K562 (cell line): ENCODE measurements around the gene MBNL1. TPM values are rescaled to one million over a fixed set of nuclear protein-coding genes. Genes with fewer than 3 reads are reported as not detected.

ENCODE experiments used
- ATAC-seq: fragments of 200-7000 bp; cut with Tn5 transposase; 3 replicates; pipeline ENCODE4 v1.9.1; 2020; ENCODE audit warnings: moderate library complexity
- BruUV-seq: library from RNA; stranded (reverse); fragments of 400-500 nt; replicated peaks from 2 replicates; lab custom pipeline; 2021; lab: Mats Ljungman, UMichigan
- CTCF ChIA-PET: fragments of 300-600 bp; formaldehyde crosslinking; extraction: SDS; loops from one replicate; lab custom pipeline; 2021; ENCODE audit warnings: low intra/inter-chr PET ratio; lab: Yijun Ruan, JAX
- POLR2A ChIA-PET: fragments of 300-600, 350-650 bp; sonication (Branson Sonifier 250); formaldehyde crosslinking; extraction: SDS; loops from one replicate; lab custom pipeline; 2021; ENCODE audit warnings: antibody characterized with exemption, inconsistent platforms; lab: Yijun Ruan, JAX
- DNase-seq, 4 experiments: peaks; one replicate each; pipeline versions ENCODE4 v3.0.0 to v3.0.0-alpha.2; 2011 to 2018; ENCODE audit warnings: low spot score in 3 of 4, mixed read lengths in 3 of 4; ENCODE audit errors: extremely low read depth in 1 of 4
- FAIRE-seq: peaks from 2 replicates; lab custom pipeline; 2011; peaks lifted over from hg19 to GRCh38; lab: Jason Lieb, UNC
- H2AFZ ChIP-seq: 2 replicates; pipeline ENCODE4 v1.6.0; 2011; ENCODE audit warnings: low read depth, low read length, control low read depth, inconsistent platforms
- H3K27ac ChIP-seq: fragments of 200-600 bp; 3 replicates; pipeline ENCODE4 v1.8.0; 2011; ENCODE audit warnings: low read depth, mild to moderate bottlenecking, control low read depth, inconsistent platforms, low read length, moderate library complexity, mixed read lengths; ENCODE audit errors: extremely low read depth
- H3K27me3 ChIP-seq, 2 experiments: fragments of 300-600 bp in 1 of 2; 2 replicates in 1 of 2; 3 replicates in 1 of 2; pipeline versions ENCODE4 v1.6.0 to v1.8.0; 2011; ENCODE audit warnings: inconsistent platforms in 2 of 2, low read length in 2 of 2, mild to moderate bottlenecking in 1 of 2, mixed read lengths in 1 of 2, moderate library complexity in 1 of 2; ENCODE audit not compliant: control insufficient read depth in 2 of 2, insufficient read depth in 2 of 2
- H3K36me3 ChIP-seq: fragments of 300-600 bp; 3 replicates; pipeline ENCODE4 v1.8.0; 2011; ENCODE audit warnings: mild to moderate bottlenecking, low read length, inconsistent platforms; ENCODE audit not compliant: control insufficient read depth, insufficient read depth
- H3K4me1 ChIP-seq, 2 experiments: fragments of 200-600 bp in 1 of 2; replicated peaks in 1 of 2; 2 replicates in 1 of 2; 3 replicates in 1 of 2; pipeline versions ENCODE4 v1.5.1 to v1.8.0; 2011; ENCODE audit warnings: inconsistent platforms in 2 of 2, low read length in 2 of 2, mild to moderate bottlenecking in 1 of 2, mixed read lengths in 1 of 2, moderate library complexity in 1 of 2; ENCODE audit not compliant: control insufficient read depth in 2 of 2, insufficient read depth in 2 of 2
- H3K4me2 ChIP-seq: 2 replicates; pipeline ENCODE4 v1.6.1; 2011; ENCODE audit warnings: low read length, control low read depth, inconsistent platforms, mixed read lengths; ENCODE audit not compliant: insufficient read depth
- H3K4me3 ChIP-seq: fragments of 200-600 bp; sonication (generic), shearing (Covaris generic); 2 replicates; pipeline ENCODE4 v1.5.1; 2016; ENCODE audit warnings: control low read depth, inconsistent platforms
- H3K79me2 ChIP-seq: fragments of 200-600 bp; 3 replicates; pipeline ENCODE4 v1.8.0; 2011; ENCODE audit warnings: low read length, inconsistent platforms; ENCODE audit not compliant: control insufficient read depth, insufficient read depth
- H3K9ac ChIP-seq, 2 experiments: 2 replicates each; pipeline versions ENCODE4 v1.6.0 to v1.6.1; 2011; ENCODE audit warnings: low read depth in 2 of 2, low read length in 2 of 2, control low read depth in 1 of 2, inconsistent platforms in 1 of 2, mild to moderate bottlenecking in 1 of 2, mixed read lengths in 1 of 2; ENCODE audit not compliant: insufficient read depth in 1 of 2
- H3K9me1 ChIP-seq: one replicate; pipeline ENCODE4 v1.6.0; 2011; ENCODE audit warnings: inconsistent platforms, mild to moderate bottlenecking, low read length, moderate library complexity; ENCODE audit not compliant: control insufficient read depth, insufficient read depth
- H3K9me3 ChIP-seq: replicated peaks from 2 replicates; pipeline ENCODE4 v1.5.1; 2011; ENCODE audit warnings: low read depth, low read length, inconsistent platforms; ENCODE audit not compliant: control insufficient read depth, insufficient read depth
- H4K20me1 ChIP-seq: replicated peaks from 2 replicates; pipeline ENCODE4 v1.6.1; 2011; ENCODE audit warnings: low read length, inconsistent platforms, mixed read lengths; ENCODE audit not compliant: control insufficient read depth, insufficient read depth
- CBFA2T2 ChIP-seq: fragments of 450-650 bp; conservative IDR thresholded peaks from 2 replicates; pipeline ENCODE4 v1.6.1; 2017; ENCODE audit warnings: mild to moderate bottlenecking
- CHAMP1 ChIP-seq: fragments of 450-650 bp; IDR thresholded peaks from 2 replicates; pipeline ENCODE4 v1.6.1; 2016; ENCODE audit warnings: mild to moderate bottlenecking
- DDX20 ChIP-seq: fragments of 450-650 bp; IDR thresholded peaks from 2 replicates; pipeline ENCODE4 v1.6.1; 2016; ENCODE audit warnings: missing genetic modification characterization, low read depth, mild to moderate bottlenecking, missing compliant biosample characterization, moderate library complexity
- EP300 ChIP-seq: IDR thresholded peaks from 2 replicates; pipeline ENCODE4 v1.6.1; 2012; ENCODE audit warnings: low read length, improper control_type of control experiment
- GTF2A2 ChIP-seq: IDR thresholded peaks from 2 replicates; pipeline ENCODE4 v1.6.1; 2016; ENCODE audit warnings: mild to moderate bottlenecking, missing genetic modification characterization, missing compliant biosample characterization
- HIVEP1 ChIP-seq: fragments of 250-450 bp; sonication (Bioruptor Pico); IDR thresholded peaks from 2 replicates; pipeline ENCODE4 v1.4.0; 2020; ENCODE audit warnings: mild to moderate bottlenecking
- MTA1 ChIP-seq: fragments of 450-650 bp; IDR thresholded peaks from 2 replicates; pipeline ENCODE4 v1.6.1; 2017; ENCODE audit warnings: borderline replicate concordance
- NFATC3 ChIP-seq: fragments of 450-650 bp; IDR thresholded peaks from 2 replicates; pipeline ENCODE4 v1.6.1; 2017; ENCODE audit warnings: mild to moderate bottlenecking
- POLR2G ChIP-seq: fragments of 200-400 bp; formaldehyde crosslinking; IDR thresholded peaks from 2 replicates; pipeline ENCODE4 v1.6.1; 2017; ENCODE audit warnings: low read depth, mild to moderate bottlenecking, antibody characterized with exemption, low read length, moderate library complexity
- SRF ChIP-seq, 2 experiments: fragments of 250-450, 450-650 bp in 1 of 2; sonication (Bioruptor Pico) in 1 of 2; sonication (generic) in 1 of 2; formaldehyde crosslinking; IDR thresholded peaks; 2 replicates each; pipeline versions ENCODE4 v1.5.0 to v1.5.1; 2020 to 2022; ENCODE audit warnings: mild to moderate bottlenecking in 1 of 2, missing genetic modification reagents in 1 of 2
- USF1 ChIP-seq: sonication (generic); formaldehyde crosslinking; IDR thresholded peaks from 2 replicates; pipeline ENCODE4 v1.9.0; 2022; ENCODE audit warnings: mild to moderate bottlenecking, missing genetic modification reagents
- ZKSCAN8 ChIP-seq: fragments of 200-800 bp; sonication (Bioruptor generic); IDR thresholded peaks from 2 replicates; pipeline ENCODE4 v1.6.1; 2016; ENCODE audit warnings: missing genetic modification characterization, missing compliant biosample characterization
- ZNF253 ChIP-seq: fragments of 250-450 bp; sonication (Bioruptor Pico); conservative IDR thresholded peaks from 2 replicates; pipeline ENCODE4 v1.6.1; 2021; ENCODE audit warnings: mild to moderate bottlenecking
- ZNF592 ChIP-seq: fragments of 450-650 bp; IDR thresholded peaks from 2 replicates; pipeline ENCODE4 v1.6.1; 2017; ENCODE audit warnings: antibody characterized with exemption, mild to moderate bottlenecking
- ZNF707 ChIP-seq: fragments of 250-450 bp; sonication (Bioruptor Pico); conservative IDR thresholded peaks from 2 replicates; pipeline ENCODE4 v1.8.0; 2022; ENCODE audit warnings: inconsistent platforms, mild to moderate bottlenecking, moderate library complexity
- WGBS: fragments of 100-300 bp; shearing (Covaris generic); methylation state at CpG from one replicate; pipeline ENCODE4 v1.1.6; 2016; ENCODE audit warnings: low coverage, mixed read lengths; ENCODE audit not compliant: insufficient coverage; ENCODE audit errors: missing lambda C conversion rate; 5-methylcytosine and 5-hydroxymethylcytosine counted together
- in situ Hi-C: fragments of 300-500 bp; cut with MboI; formaldehyde crosslinking; loops from 4 replicates; pipeline ENCODE4 v1.15.0; 2018; ENCODE audit warnings: inconsistent platforms, mixed read lengths
- intact Hi-C: fragments of 100-400 bp; cut with micrococcal nuclease; formaldehyde crosslinking; loops from 2 replicates; pipeline ENCODE4 v1.14.2; 2022
- polyA plus RNA-seq, 8 experiments: library from polyadenylated mRNA; depleted of rRNA in 4 of 8; stranded (reverse) in 5 of 8; unstranded in 3 of 8; fragments of >200 nt; fragmentation: Nextera tagmentation in 2 of 8; fragmentation: Illumina TruSeq in 1 of 8; extraction: Ambion mirVana in 2 of 8; extraction: Trizol in 1 of 8; gene quantifications; 2 replicates each; pipeline versions ENCODE4 v1.2.1 to v1.2.3, GENCODE V29; 2011 to 2014; ENCODE audit warnings: inconsistent platforms in 1 of 8, missing spikeins in 1 of 8
- total RNA-seq, 7 experiments: library from RNA; depleted of rRNA in 6 of 7; stranded (reverse); fragments of >200 nt in 6 of 7; fragmentation: Illumina TruSeq in 2 of 7; extraction: Trizol in 2 of 7; gene quantifications; 2 replicates each; pipeline versions ENCODE4 v1.2.1 to v1.2.3, GENCODE V29; 2011 to 2021; ENCODE audit warnings: low replicate concordance in 1 of 7

MBNL1 gene
- total and polyA plus RNA-seq, 9 of the 15 experiments (the other 6 are each of a cell fraction or from before 2014, with no cell fraction given): 70.3 to 243 (median 220) TPM

- Histone ChIP-seq H3K4me3 (no peak overlapping the region), H3K4me1 (no peaks in the 10 kb centered on the region), H3K9ac (no peak overlapping the region), H3K9me1 (no peaks in the 10 kb centered on the region), H3K27me3 (no peaks in the 10 kb centered on the region), H3K27ac (peak overlapping the region; percentile 13; the same call in 2 of the 3 replicates), H3K36me3 (peaks cover 83% of the 10 kb centered on the region), H2AFZ (no peak overlapping the region), H3K9me3 (no peaks in the 10 kb centered on the region), H3K79me2 (peaks cover 98% of the 10 kb centered on the region), H3K4me2 (no peak overlapping the region), H4K20me1 (no peaks in the 10 kb centered on the region)
- 73% methylated on average over 3 of the region's 3 CpGs for WGBS
- no peak for FAIRE-seq
- ATAC-seq: peak; percentile 61
- in situ Hi-C loops: loop anchor here (10.0 kb wide), 1 partner anchor 269 kb away; no protein-coding TSS in a partner anchor
- BruUV-seq: no TSS peak
- DNase-seq: no peak
- ChIA-PET CTCF (interaction anchor here (0.7 to 2.2 kb wide), 4 partner anchors 148 to 372 kb away, joined by 3 to 13 read pairs (median 3); no protein-coding TSS in a partner anchor), POLR2A (interaction anchor here (0.6 to 0.7 kb wide), 3 partner anchors 89 to 255 kb away, joined by 3 read pairs; no protein-coding TSS in a partner anchor)
- intact Hi-C loops: loop anchor here (1.0 to 10.0 kb wide), 4 partner anchors 129 to 371 kb away; no protein-coding TSS in a partner anchor
- no peak for TF ChIP-seq MTA1
- TF ChIP-seq GTF2A2 (tag): no peak
- TF ChIP-seq POLR2G: no peak
- no peak for TF ChIP-seq ZNF707 (CRISPR knock-in tag)
- no peak for TF ChIP-seq ZKSCAN8 (CRISPR knock-in tag)
- no peak for TF ChIP-seq USF1
- TF ChIP-seq ZNF253 (CRISPR knock-in tag): no peak
- TF ChIP-seq SRF (CRISPR knock-in tag; IDR thresholded peaks at IDR 0.05): no peak
- no peak for TF ChIP-seq CBFA2T2
- no peak for TF ChIP-seq EP300
- TF ChIP-seq CHAMP1: no peak
- TF ChIP-seq ZNF592: no peak
- no peak for TF ChIP-seq HIVEP1 (CRISPR knock-in tag)
- no peak for TF ChIP-seq NFATC3
- no peak for TF ChIP-seq DDX20
These were observed 174.7 kb downstream of the MBNL1 start for GRCh38 chr3:152443212-152444023.
